SU-DHL-6 (cell line): ENCODE data around the gene CAPN15.

Experiments
- H2AFZ ChIP-seq: fragments of 200-600 bp; sonication (generic); 2 replicates; pipeline ENCODE4 v1.6.1; 2014; ENCODE audit warnings: low read depth, mild to moderate bottlenecking, moderate library complexity, mixed read lengths, antibody characterized with exemption, low read length; ENCODE audit not compliant: severe bottlenecking
- H3F3A ChIP-seq: fragments of 200-600 bp; shearing (Covaris generic); 2 replicates; pipeline ENCODE4 v1.6.0; 2016; ENCODE audit warnings: antibody characterized with exemption, mild to moderate bottlenecking; ENCODE audit not compliant: insufficient read depth
- H3K27ac ChIP-seq: fragments of 200-600 bp; sonication (generic); 2 replicates; pipeline ENCODE4 v1.5.1; 2016; ENCODE audit warnings: low read depth, mild to moderate bottlenecking, low read length, moderate library complexity, mixed read lengths
- H3K27me3 ChIP-seq: fragments of 200-600 bp; sonication (generic), shearing (Covaris generic); 2 replicates; pipeline ENCODE4 v1.6.0; 2014; ENCODE audit warnings: mild to moderate bottlenecking, low read length
- H3K36me3 ChIP-seq: fragments of 200-600 bp; sonication (generic); 2 replicates; pipeline ENCODE4 v1.6.1; 2014; ENCODE audit warnings: mild to moderate bottlenecking, low read length, mixed read lengths
- H3K4me2 ChIP-seq: fragments of 300-600, 200-600 bp; shearing (Covaris generic), sonication (generic); 2 replicates; pipeline ENCODE4 v1.6.0; 2014; ENCODE audit warnings: low read length, low read depth, mild to moderate bottlenecking; ENCODE audit not compliant: poor library complexity, severe bottlenecking
- H3K4me3 ChIP-seq: fragments of 200-600 bp; sonication (generic); 2 replicates; pipeline ENCODE4 v1.5.1; 2014; ENCODE audit warnings: antibody characterized with exemption, low read length, mild to moderate bottlenecking, mixed read lengths; ENCODE audit not compliant: insufficient read depth, poor library complexity, severe bottlenecking
- H3K79me2 ChIP-seq: fragments of 200-600 bp; sonication (generic); 2 replicates; pipeline ENCODE4 v1.6.1; 2014; ENCODE audit warnings: mild to moderate bottlenecking, low read length, moderate library complexity; ENCODE audit not compliant: insufficient read depth
- H3K9ac ChIP-seq: fragments of 200-600 bp; sonication (generic); 2 replicates; pipeline ENCODE4 v1.7.0; 2014; ENCODE audit warnings: mild to moderate bottlenecking, low read length
- H3K9me2 ChIP-seq: fragments of 200-600 bp; sonication (generic); replicated peaks from 2 replicates; pipeline ENCODE4 v1.6.1; 2014; ENCODE audit warnings: low read length; ENCODE audit not compliant: insufficient read depth
- H3K9me3 ChIP-seq: fragments of 200-600 bp; sonication (generic); 2 replicates; pipeline ENCODE4 v1.6.1; 2014; ENCODE audit warnings: low read length, mixed read lengths; ENCODE audit not compliant: insufficient read depth
- H4K20me1 ChIP-seq: fragments of 200-600 bp; sonication (generic); 2 replicates; pipeline ENCODE4 v1.6.1; 2014; ENCODE audit warnings: low read depth, mild to moderate bottlenecking, antibody characterized with exemption, low read length, moderate library complexity, mixed read lengths
- EZH2phosphoT487 ChIP-seq: fragments of 200-600 bp; sonication (generic), shearing (Covaris generic); conservative IDR thresholded peaks from 2 replicates; pipeline ENCODE4 v1.6.1; 2018; ENCODE audit warnings: mild to moderate bottlenecking, antibody characterized with exemption, low read length, moderate library complexity, mixed read lengths
- TF ChIP-seq, protein P1 (sequence below): fragments of 200-600 bp; sonication (generic); IDR thresholded peaks from one replicate; pipeline ENCODE4 v1.5.1; 2017; ENCODE audit warnings: antibody characterized with exemption, mild to moderate bottlenecking, low read length, moderate library complexity; ENCODE audit not compliant: insufficient read depth, poor library complexity, severe bottlenecking

The CAPN15 gene

DNA sequence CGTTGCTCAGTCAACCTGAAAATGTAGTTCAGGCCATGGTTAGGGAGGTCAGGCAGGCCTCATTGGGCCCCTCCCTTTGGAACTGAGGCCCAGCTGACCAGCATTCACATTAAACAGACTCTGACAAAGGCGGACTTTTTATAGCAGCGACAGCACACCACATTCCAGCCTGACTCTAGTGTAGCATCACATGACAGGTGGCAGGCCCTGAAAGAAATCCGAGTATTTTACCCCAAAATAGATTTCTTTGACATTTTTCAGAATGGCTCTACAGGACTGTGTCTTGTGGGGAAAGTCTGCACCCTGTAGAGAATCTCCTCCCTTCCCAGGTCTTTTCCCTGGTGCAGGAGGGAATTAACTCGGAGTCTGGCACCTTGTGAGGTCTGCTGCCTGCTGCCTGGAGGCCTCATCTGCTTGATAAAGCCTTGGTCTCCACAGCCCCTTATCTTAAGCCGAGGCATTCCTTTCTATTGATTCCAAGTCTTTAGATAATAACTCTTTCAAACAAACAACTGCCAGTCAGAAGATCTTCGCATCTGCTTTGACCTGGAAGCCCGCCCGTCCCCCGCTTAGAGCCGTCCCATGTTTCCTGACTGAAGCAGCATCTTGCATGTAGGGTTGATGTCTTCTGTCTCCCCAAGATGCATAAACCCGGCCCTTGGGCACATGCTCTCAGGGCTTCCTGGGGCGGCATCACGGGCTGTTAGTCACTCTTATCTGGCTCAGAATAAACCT lies 44.0 kb upstream of the CAPN15 start:
- Histone ChIP-seq H3K27ac (no peak overlapping the region), H3K36me3 (no peaks in the 10 kb centered on the region), H3K4me2 (no peak overlapping the region), H3K9ac (no peak overlapping the region), H3K79me2 (no peaks in the 10 kb centered on the region), H3F3A (no peaks in the 10 kb centered on the region), H2AFZ (no peak overlapping the region), H3K9me3 (no peaks in the 10 kb centered on the region), H3K9me2 (no peaks in the 10 kb centered on the region), H3K4me3 (no peak overlapping the region), H3K27me3 (no peaks in the 10 kb centered on the region), H4K20me1 (no peaks in the 10 kb centered on the region)
- TF ChIP-seq, protein P1, sequence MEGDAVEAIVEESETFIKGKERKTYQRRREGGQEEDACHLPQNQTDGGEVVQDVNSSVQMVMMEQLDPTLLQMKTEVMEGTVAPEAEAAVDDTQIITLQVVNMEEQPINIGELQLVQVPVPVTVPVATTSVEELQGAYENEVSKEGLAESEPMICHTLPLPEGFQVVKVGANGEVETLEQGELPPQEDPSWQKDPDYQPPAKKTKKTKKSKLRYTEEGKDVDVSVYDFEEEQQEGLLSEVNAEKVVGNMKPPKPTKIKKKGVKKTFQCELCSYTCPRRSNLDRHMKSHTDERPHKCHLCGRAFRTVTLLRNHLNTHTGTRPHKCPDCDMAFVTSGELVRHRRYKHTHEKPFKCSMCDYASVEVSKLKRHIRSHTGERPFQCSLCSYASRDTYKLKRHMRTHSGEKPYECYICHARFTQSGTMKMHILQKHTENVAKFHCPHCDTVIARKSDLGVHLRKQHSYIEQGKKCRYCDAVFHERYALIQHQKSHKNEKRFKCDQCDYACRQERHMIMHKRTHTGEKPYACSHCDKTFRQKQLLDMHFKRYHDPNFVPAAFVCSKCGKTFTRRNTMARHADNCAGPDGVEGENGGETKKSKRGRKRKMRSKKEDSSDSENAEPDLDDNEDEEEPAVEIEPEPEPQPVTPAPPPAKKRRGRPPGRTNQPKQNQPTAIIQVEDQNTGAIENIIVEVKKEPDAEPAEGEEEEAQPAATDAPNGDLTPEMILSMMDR, result no peak
- TF ChIP-seq EZH2phosphoT487, result no peak

DNA sequence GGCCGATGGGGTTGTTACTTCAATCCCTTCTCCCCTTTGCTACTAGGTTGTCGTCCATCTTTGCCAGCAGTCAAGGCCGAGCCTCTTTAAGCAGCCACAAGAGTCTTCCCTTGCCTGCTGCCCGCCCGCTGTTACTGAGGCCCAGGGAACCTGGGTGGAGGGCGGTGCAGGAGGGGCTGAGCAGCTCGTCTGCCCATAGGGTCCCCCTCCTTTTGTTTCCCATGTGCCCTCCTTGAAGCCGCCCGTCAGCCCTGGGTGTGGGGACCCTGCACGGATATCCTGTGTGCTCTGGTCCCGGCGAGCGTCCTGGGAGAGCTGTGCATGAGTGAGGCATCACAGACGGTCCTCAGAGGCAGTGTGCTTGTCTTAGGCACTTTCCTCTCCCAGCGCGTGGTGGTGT lies 37.9 kb upstream of the CAPN15 start:
- TF ChIP-seq EZH2phosphoT487, result no peak
- TF ChIP-seq, protein P1, result no peak
- no peak overlapping the region for H3K4me2 ChIP-seq
- no peak overlapping the region for H3K27ac ChIP-seq
- no peak overlapping the region for H2AFZ ChIP-seq
- no peak overlapping the region for H3K9ac ChIP-seq
- no peaks in the 10 kb centered on the region for H3K9me2 ChIP-seq
- no peaks in the 10 kb centered on the region for H4K20me1 ChIP-seq
- no peaks in the 10 kb centered on the region for H3K36me3 ChIP-seq
- no peaks in the 10 kb centered on the region for H3F3A ChIP-seq
- H3K9me3 ChIP-seq, result no peaks in the 10 kb centered on the region
- H3K79me2 ChIP-seq, result no peaks in the 10 kb centered on the region
- H3K27me3 ChIP-seq, result no peaks in the 10 kb centered on the region
- no peak overlapping the region for H3K4me3 ChIP-seq

DNA sequence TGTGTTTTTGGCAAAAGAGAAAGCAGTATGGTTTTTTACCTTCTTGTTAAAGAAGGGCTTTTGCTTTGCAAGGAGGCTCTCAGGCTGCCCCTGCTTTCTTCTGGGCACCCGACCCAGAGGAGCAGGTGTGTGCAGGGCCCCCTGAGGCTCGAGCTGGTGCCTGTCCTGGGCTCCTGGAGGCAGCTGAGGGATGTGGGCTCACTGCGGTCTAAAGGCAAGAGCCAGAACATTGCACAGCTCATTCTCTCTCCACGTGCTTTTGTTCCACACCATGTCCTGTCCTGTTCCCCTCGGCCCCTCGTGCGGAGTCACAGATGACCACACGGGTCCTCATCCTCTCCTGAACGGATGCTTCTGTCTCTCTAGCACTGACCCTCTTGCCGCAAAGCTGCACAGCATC lies 36.7 kb upstream of the CAPN15 start:
- Histone ChIP-seq H3K36me3 (no peaks in the 10 kb centered on the region), H3K9me2 (no peaks in the 10 kb centered on the region), H3K4me3 (no peak overlapping the region), H3K9ac (no peak overlapping the region), H2AFZ (no peak overlapping the region), H3F3A (no peaks in the 10 kb centered on the region), H3K9me3 (no peaks in the 10 kb centered on the region), H3K27ac (no peak overlapping the region), H3K4me2 (no peak overlapping the region), H3K79me2 (no peaks in the 10 kb centered on the region), H3K27me3 (no peaks in the 10 kb centered on the region), H4K20me1 (no peaks in the 10 kb centered on the region)
- TF ChIP-seq EZH2phosphoT487, result no peak
- TF ChIP-seq, protein P1, result no peak
